ENCODE data around the gene VPS54.
"Not testable (repeated sequence)": the region's sequence is repeated elsewhere in the genome, so short reads cannot be mapped to it uniquely, and the experiment has no call there.

Gene VPS54

DNA sequence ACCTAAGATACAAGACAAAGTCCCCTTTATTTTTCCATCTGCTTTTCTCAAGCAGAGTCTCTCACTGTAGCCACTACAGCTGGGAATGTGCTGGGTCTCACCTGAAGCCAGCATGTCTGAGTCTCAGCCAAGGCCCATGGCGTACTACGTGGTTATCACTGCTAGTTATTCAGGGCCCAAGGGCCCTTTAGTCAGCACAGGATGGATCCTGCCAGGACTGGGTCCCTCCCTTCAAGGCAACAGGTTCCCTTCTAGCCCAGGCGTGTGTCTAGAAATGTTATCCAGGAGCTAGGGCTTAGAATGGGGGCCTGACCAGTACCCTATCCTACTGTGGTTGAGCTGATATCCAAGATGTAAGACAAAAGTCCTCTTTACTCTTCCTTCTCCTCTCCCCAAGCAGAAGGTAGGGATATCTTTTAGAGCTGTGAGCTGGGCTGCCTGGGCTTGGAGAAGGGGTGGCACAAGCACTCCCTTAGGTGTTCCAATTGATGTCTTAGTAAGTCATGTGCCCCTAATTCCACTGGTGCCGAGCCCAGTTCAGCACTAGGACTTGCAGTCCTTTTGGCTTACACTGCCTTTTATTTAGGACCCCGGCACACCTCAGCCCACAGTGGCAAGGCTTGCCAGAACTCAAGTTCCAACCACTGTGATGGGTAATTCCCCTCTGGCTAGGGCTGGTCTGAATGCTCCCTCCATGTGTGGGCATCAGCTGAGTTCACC lies 17.7 kb downstream of the VPS54 start:
- DNase-seq (ENCODE audit: low spot score), result no peak
- TF ChIP-seq, protein P1, sequence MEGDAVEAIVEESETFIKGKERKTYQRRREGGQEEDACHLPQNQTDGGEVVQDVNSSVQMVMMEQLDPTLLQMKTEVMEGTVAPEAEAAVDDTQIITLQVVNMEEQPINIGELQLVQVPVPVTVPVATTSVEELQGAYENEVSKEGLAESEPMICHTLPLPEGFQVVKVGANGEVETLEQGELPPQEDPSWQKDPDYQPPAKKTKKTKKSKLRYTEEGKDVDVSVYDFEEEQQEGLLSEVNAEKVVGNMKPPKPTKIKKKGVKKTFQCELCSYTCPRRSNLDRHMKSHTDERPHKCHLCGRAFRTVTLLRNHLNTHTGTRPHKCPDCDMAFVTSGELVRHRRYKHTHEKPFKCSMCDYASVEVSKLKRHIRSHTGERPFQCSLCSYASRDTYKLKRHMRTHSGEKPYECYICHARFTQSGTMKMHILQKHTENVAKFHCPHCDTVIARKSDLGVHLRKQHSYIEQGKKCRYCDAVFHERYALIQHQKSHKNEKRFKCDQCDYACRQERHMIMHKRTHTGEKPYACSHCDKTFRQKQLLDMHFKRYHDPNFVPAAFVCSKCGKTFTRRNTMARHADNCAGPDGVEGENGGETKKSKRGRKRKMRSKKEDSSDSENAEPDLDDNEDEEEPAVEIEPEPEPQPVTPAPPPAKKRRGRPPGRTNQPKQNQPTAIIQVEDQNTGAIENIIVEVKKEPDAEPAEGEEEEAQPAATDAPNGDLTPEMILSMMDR (IDR thresholded peaks at IDR 0.05; ENCODE audit: extremely low read depth, missing control alignments), result no peak

DNA sequence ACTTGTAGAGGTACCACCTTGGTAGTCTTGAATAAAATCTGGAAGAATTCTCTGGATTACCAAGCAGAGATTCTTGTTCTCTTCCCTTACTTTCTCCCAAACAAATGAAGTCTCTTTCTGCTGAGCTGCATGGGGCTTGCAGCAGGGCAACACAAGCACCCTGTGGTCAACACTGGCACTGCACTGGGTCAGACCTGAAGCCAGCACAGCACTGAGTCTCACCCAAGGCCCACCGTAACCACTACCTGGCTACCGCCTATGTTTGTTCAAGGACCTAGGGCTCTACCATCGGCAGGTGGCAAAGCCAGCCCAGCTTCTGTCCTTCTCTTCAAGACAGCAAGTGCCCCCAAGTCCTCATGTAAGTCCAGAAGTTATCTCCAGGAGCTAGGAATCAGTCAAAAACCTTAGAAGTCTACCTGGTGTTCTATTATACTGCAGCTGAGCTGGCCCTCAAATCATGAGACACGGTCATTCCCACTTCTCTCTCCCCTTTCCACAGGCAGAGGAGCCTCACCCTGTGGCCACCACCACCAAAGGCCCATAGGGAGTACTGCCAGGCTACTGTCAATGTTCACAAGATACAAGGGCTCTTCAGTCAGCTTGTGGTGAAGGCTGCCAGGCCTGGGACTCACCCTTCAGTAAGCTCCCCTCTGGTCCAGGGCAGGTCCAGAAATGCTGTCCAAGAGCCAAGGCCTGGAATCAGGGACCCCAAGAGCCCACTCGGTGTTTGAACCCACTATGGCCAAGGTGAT lies 18.4 kb downstream of the VPS54 start:
- TF ChIP-seq, protein P1 (IDR thresholded peaks at IDR 0.05; ENCODE audit: extremely low read depth, missing control alignments), result no peak
- no peak for DNase-seq (ENCODE audit: low spot score)

GRCh38 chr2:63999049-63999448 lies 20.2 kb downstream of the VPS54 start:
- TF ChIP-seq, protein P1 (IDR thresholded peaks at IDR 0.05; ENCODE audit: extremely low read depth, missing control alignments), result no peak
- DNase-seq (ENCODE audit: low spot score), result no peak

GRCh38 chr2:63996582-63997198 lies 22.5 kb downstream of the VPS54 start:
- not testable (repeated sequence) for DNase-seq (ENCODE audit: low spot score)

GRCh38 chr2:63994329-63995070 lies 24.7 kb downstream of the VPS54 start:
- DNase-seq (ENCODE audit: low spot score), result not testable (repeated sequence)

DNA sequence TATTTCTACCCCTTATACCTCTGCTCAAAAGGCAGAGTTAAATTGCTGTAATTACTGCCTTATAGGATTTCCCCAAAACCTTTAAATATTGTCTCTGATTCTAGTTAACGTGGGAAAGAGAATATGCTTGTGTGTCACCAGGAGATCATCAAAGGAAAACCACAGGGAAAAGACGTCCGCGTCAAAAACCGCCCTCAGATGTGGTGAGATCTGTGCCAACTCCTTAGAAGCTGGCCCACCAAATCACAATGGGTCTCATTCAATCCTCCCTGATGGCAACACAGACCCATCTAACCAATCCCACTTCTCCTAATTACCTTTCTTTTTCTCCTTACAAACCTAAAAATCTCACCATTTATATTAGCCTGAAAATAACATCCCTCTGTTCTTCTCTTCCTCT lies 25.4 kb downstream of the VPS54 start:
- no peak for DNase-seq (ENCODE audit: low spot score)
- TF ChIP-seq, protein P1 (IDR thresholded peaks at IDR 0.05; ENCODE audit: extremely low read depth, missing control alignments), result no peak

DNA sequence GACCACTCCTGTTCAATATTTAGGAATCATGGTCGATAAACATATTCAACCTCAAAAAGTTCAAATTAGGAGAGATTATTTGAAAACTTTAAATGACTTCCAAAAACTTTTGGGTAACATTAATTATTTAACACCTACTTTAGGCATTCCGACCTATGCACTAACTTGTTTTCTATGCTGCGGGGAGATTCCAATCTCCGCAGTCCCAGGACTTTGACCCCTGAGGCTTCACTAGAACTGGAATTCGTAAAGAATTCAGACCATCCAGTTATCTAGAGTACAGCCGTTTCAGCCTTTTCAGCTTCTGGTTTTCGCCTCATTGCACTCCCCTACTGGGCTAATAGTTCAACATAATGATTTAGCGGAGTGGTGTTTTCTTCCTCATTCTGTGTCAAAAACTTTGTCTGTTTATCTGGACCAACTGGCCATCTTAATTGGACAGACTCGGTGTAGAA lies 26.1 kb downstream of the VPS54 start:
- not testable (repeated sequence) for DNase-seq (ENCODE audit: low spot score)

- no peak for DNase-seq (ENCODE audit: low spot score)
These were observed 27.1 kb downstream of the VPS54 start for GRCh38 chr2:63992061-63992685.

GRCh38 chr2:63991173-63991999 lies 27.8 kb downstream of the VPS54 start:
- not testable (repeated sequence) for DNase-seq (ENCODE audit: low spot score)

More at GRCh38 chr2:63992061-63992685, 27.1 kb downstream of the VPS54 start:
- TF ChIP-seq, protein P1 (IDR thresholded peaks at IDR 0.05; ENCODE audit: extremely low read depth, missing control alignments), result no peak

Measured in GM20000 (cell line).